LHCN-M2 (cell line): Measurements from ENCODE around the gene PROX1. TPM values are rescaled to one million over a fixed set of nuclear protein-coding genes. Genes with fewer than 3 reads are reported as not detected.

Experiments
- DNase-seq: peaks from one replicate; pipeline ENCODE4 v3.0.0-alpha.2; 2012; ENCODE audit warnings: low read depth
- total RNA-seq: library from RNA; depleted of rRNA; stranded (reverse); fragments of >200 nt; gene quantifications from 2 replicates; pipeline ENCODE4 v1.2.3, GENCODE V29; 2014

Gene PROX1
- total RNA-seq, 1 experiment from 2014 or later: 2.1 TPM

- DNase-seq: no peak
Observed at GRCh38 chr1:214018386-214019268, 30.9 kb downstream of the PROX1 start.

- no peak for DNase-seq
Observed at GRCh38 chr1:214019499-214019898, 31.7 kb downstream of the PROX1 start.

DNA sequence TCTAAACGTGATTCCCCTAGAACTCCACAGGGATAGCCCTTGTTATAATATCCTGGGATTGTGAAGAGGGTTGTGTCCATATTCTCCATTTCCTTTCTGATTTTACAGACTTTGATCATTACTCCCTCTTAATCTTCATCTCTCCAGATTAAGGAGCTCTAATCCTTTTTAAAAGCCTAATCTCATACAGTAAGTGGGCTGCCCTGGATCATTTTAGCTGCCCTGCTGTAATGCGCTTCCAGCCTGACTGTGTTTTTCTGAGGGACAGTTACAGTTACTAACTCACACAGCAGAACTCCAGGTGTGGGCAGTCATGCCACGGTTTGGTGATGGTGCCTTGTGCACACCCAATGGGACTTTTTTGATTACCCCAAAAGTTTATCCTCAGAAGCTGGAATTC, 33.5 kb downstream of the PROX1 start:
- no peak for DNase-seq

DNA sequence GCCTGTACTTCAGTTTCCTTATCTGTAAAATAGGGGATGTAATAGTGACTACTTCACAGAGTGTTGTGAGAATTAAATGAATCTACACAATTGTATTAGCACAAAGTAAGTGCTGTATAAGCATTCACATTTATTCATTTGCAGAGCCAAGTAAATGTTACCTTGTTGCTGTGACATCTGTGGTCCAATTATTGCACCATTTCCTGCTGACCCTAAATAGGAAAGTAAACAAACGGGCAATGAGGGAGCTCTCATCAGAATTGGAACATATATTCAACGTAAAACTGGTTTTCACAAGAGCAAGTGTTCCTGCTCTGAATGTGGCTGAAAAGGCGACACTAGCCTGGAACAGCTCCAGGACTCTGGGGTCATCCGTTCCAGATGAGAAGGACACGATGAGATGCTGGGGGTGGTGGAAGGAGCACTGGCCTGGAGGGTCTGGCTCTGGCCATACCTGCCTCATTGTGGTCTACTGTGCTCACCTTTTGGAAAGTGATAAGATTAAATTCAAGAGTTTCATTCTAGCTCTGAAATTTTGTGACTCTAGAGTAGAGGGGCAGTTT, 34.5 kb downstream of the PROX1 start:
- no peak for DNase-seq

DNA sequence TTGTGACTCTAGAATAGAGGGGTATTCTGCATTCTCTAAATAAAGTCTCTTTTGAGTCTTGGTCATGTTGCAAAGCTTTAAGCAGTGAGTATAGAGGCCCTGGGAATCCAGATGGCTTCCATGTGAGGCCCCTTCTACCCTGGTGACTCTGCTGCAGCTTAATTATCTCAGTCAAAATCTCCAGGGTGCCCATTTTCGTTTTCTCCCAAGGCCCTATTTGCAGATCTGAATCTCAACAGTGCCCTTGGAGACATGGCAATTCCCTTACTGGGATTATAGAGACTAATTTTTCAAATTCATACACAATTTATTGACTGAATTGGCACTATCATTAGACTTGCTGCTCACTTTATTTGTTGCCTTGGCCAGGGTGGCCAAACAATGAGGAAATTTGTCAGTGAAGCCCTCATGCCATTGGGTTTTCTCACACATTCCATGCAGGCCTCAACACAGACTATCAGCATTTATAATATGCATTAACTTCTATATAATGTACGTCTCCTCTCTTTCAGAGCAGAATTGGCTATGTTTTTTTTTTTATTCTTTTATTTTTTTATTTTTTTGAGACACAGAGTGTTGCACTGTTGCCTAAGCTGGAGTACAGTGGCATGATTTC, 35.1 kb downstream of the PROX1 start:
- DNase-seq: no peak

DNA sequence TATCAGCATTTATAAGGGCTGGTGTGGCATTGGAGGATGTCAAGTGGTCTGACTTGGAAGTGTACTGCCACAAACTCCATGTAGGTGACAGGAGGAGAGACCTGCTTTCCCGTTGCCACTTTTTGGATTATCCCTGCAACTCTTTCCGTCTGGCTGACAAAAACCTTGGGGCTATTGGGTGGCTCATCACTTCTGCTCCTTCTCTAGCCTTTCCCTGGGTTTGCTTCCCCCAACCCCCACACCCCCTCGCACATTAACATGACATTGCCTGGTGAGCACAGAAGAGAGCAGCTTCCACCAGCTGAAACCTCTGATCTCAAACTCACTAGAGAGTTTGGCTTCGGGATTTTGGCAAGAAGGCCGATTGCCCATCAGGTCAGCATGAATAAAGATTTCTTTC, 39.2 kb downstream of the PROX1 start:
- DNase-seq: no peak

DNA sequence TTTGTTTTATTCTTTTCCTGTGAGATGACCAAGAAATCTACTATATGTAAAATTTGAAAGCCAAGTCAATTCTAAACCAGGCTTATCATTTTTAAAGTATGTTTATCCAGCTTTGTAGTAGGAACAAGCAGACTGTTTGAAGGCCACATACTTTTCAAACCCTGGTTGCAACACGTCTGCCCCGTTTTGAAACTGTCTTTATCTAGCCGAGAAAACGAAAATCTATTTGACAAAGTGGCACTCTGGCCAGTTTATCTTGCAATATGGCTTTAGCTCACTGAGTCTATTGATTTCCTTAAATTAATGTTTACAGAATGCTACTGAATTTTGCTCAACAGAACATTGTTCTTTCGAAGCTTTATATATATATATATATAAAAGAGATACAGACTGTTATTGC, 39.7 kb downstream of the PROX1 start:
- no peak for DNase-seq

- DNase-seq: no peak
Observed at GRCh38 chr1:214028095-214028494, 40.3 kb downstream of the PROX1 start.

- DNase-seq: no peak
Observed at GRCh38 chr1:214028649-214029406, 41.1 kb downstream of the PROX1 start.

- DNase-seq: peak; percentile 78
Observed at GRCh38 chr1:214029796-214030195, 42.0 kb downstream of the PROX1 start.

DNA sequence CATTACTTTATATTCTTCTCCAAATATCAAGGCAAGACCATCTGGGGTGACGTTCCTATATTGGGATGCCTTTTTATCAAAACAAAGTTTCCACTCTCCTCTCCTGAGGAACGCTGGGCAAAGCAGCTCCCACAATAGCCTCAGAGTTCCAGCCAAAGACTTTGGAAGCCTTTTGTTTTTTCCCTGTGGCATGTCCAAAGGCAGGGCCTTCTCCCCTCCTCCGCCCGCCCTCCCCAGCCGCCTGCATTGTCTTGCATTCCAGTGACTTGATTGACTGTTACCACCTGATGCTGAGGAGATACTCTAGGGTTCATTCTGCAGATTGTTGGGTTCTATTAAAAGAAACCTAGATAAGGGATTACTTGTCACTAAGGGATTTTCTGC, 43.5 kb downstream of the PROX1 start:
- peak; percentile 17 for DNase-seq

DNA sequence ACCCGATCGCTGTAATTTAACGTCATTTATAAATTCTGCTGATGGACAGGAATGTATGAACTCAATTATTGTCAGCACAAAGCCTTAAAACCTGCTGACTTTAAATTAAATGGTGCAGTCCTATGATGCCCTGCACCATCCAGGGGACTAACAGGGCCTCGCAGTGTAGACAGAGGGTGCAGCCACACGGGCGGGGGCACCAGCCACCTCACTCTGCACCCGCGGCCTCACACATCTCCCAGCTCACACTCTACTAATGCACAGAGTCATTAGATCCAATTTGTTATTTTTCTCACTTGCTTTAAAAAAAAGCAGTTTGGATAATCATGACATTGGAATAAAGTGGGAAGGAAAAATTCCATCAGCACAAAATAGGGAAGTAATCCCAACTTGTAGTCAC, 49.7 kb downstream of the PROX1 start:
- DNase-seq: no peak

DNA sequence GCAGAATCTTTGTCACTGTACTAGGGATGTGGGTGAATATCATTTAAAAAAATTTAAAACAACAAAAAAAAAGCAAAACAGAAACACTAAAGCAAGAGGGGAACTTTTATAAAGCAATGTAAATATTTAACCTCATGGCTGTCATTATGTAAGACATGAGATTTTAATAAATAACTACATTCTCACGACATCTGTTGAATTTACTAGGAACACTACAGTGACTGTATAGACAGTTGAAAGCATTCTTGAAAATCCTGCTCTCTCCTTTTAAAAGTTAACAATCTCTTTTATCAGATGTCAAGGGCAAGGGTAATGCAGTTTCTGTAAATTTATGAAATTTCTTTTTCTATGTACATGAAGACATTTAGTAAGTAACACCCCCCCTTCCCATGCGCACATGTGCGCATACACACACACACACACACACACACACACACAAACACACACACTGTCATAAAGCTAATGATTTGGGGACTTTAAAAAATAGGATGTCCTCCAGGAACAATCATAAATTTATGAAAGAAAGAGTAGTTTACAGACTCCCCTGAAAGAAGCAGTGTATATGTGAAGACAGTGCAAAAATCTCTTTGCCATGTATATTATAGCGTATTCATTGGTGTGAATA, 51.7 kb downstream of the PROX1 start:
- no peak for DNase-seq

DNA sequence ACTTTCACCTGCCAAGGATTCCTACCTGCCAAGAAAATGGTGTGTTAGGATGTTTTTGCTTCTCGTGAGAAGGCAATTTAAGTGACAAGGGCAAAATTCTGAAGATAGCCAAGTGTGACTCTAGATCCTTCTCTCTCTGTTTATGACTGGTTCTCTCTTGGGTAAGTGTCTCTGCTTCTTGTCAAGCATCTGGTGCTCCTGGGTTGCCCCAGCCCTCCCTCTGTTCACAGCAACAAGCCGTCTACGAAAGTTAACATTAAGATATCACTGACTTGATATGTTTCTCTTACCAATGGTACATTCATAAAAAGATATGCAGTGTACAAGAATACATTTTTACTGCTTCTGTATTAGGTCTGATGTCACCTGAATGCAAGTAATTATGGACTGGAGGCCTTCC, 55.4 kb downstream of the PROX1 start:
- no peak for DNase-seq

DNA sequence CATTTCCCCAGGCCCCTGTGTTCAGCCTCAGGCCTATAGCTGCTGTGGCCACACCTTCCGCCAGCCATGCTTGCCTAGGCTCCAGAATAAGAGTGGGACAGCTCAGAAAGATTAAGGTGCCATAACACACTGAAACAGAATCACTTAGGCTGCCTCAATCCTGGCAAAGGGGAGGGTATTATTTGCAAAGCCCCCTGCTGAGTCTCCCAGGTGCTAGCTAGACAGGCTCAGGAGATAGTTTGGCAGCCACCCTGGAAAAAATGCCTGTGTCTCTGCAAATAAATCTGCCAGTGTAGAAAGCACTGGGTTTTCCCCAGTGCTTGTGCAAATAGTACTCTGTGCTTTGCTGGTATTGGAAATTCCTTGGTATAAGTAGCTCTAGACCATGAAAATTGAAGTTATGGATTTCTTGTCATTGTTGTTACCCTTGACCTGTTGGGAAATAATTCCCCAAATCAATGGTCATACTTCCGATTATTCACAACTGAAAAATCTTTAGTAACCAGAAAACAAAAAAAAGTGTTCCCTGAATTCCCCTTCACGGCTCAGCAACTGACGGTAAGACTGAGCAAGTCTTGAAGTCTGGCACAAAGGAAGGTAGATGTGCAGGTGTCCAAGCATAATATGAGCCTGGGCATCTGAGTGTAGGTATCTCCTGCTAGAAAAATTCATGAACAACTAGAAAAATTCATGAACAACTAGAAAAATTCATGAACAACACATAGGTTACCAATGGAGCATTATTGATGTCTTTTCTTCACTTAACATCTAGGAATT, 56.9 kb downstream of the PROX1 start:
- DNase-seq: no peak

GRCh38 chr1:214050513-214051401, 63.0 kb downstream of the PROX1 start:
- no peak for DNase-seq

DNA sequence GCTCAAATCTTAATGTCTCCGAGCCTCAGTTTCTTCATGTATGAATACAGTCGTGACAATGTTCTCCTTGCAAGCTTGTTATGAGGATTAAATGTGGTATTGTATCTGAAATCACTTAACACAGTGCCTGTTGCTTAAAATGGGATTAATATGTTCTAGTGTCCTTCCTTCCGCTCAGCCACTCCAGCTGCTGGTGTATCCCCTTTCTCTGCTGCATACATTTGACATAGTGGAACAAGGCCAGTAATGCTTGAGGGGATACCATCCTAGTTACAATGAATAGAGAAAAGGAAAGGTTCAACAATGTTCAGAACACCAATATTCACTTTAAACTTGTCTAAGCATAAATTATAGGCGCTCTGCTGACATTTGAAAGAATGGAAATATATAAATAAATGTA, 64.0 kb downstream of the PROX1 start:
- DNase-seq: no peak

DNA sequence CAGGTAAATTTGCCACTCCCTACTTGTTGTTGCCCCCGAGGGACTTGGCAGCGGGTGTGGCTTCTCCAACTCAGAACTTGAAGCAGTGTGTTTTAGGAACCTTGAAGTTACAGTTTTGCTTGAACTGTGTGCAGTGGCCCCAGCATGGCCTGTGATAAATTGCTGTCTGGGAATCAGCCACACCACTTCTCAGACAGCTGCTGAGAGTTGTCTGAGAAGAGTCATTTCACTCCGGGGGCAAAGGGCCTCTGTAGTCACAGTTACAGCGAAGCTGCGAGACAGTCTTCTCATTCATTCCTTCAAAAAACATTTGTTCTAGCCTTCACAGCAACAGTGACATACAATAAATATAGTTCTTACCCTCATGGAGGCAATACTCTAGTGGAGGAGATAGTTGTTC, 70.3 kb downstream of the PROX1 start:
- DNase-seq: peak; percentile 11

DNA sequence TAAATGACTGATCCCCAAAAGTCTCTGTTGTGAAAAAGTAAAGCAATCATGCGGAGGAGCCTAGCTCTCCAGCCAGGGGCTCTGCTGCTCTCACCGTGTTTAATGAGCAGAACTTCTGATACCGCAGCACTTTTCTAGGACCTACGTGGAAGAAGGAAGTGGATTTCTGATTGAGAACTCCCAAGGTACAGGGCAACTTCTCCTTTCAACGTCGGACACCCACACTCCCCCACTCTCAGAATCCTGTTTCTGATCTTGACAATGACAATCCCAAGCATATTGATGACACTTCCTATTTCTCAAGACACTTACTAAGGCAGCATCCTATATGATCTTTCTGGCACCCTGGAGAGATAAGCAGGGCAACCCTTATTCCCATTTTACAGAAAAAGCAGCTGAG, 78.4 kb downstream of the PROX1 start:
- DNase-seq: no peak

GRCh38 chr1:214066936-214067335, 79.2 kb downstream of the PROX1 start:
- DNase-seq: no peak
